GM19324 (cell line): ENCODE data around the gene PRKAG2.

Source experiments
- ATAC-seq: cut with Tn5 transposase; IDR thresholded peaks from one replicate; pipeline ENCODE4 v1.9.1; 2021; ENCODE audit warnings: mild to moderate bottlenecking, moderate library complexity; ENCODE audit not compliant: unreplicated experiment, low FRiP score

The PRKAG2 gene

DNA sequence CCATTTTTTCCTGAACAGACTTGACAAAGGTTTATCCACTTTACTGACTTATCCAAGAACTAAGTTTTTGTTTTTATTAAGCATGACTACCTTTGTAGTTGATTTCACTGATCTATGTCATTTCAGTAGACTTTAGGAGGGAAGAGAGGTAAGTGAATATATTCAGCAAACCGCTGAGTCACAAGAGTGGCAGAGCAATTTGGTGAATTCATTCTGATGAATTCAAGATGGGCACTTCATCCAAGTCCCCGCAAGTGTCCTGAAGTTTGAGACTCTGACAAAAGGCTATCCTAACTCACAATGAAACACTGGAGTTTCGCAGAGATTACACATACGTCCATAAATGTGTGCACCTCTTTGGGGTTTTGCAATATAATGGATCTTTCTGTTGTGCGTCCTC lies 255.0 kb downstream of the PRKAG2 start:
- ATAC-seq: no peak

DNA sequence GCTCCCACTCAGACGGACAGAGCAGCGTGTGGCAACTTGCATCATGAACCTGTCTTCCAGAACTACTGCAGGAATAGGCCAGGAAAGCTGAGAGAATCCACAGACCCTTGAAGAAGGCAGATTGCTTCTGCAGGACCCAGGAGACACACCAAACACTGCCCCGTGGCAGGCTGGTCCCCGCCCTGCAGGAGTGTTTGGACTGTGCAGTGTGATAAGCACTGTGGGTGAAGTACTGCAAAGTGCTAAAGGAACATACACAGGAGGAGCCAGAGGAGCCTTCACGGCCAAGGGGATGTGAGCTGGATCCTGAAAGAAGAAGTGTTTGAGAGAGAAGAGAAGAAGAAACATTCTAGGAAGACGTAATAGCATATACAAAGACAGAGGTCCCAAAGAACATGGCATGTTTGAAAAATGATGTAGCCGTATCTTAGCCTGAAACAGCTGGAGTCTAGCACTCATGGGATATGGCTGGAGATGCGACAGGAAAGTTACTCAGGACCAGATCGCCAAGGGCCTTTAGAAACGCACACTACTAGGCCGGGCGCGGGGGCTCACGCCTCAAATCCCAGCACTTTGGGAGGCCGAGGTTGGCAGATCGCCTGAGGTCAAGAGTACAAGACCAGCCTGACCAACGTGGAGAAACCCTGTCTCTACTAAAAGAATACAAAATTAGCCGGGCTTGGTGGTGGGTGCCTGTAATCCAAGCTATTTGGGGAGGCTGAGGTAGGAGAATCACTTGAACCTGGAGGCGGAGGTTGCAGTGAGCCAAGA lies 260.3 kb downstream of the PRKAG2 start:
- no peak for ATAC-seq

DNA sequence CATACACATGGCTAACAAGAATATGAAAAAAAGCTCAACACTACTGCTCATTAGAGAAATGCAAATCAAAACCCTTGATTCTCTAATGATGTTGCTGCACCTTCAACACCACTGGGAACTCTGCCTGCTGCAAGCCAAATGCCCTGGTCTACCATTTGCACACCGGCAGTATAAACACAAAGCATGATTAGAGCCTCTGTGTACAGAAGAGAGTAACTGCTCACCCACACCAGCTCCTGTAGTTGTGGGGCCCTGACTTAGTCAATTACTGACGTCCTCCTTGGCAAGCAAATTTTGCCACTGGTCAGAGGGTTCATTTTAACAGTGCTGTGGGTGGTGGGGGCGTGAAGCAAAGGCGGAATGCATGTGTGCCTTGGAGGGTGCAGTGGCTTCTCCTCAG lies 261.1 kb downstream of the PRKAG2 start:
- no peak for ATAC-seq

DNA sequence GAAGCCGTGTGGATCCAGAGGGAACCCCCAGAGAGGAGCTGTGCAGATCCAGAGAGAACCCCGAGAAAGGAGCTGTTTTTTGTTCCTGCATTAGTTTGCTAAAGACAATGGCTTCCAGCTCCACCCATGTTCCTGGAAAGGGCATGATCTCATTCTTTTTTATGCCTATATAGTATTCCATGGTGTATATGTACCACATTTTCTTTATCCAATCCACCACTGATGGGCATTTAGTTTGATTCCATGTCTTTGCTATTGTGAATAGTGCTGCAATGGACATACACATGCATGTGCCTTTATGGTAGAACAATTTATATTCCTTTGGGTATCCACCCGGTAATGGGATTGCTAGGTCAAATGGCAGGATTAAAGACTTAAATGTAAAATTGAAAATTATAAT lies 261.9 kb downstream of the PRKAG2 start:
- no peak for ATAC-seq

DNA sequence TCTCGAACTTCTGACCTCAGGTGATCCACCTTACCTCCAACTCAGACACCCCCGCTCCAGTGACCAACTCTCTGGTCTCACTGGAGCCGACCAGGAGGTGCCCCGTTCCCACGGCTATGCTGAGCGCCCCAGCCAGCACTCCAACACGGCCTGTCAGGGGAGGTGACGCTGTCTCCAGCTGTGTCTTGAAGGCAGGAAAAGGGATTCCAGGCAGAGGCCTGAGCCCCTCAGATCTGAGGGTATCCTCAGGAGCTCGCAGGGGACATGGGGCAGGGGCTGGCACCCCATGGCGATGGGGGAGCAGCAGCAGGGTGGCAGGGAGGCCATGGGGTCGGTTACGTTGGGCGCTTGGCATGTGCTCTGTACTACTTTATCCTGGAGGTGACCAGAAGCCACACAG lies 262.9 kb downstream of the PRKAG2 start:
- no peak for ATAC-seq

DNA sequence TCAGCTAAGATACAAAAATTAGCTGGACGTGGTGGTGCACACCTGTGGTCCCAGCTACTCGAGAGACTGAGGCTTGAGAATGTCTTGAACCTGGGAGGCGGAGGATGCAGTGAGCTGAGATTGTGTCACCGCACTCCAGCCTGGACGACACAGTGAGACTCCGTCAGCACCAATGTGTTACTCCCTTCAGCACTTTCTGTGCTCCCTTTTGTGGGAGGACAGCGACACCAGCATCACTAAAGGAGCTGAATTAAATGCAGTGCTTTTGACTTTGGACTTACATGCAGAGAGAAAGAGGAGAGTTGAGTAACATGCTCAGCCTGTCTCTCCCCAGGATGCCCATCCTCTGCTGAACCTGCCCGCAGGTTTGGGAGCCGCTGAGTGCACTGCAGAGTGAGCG lies 265.0 kb downstream of the PRKAG2 start:
- no peak for ATAC-seq

DNA sequence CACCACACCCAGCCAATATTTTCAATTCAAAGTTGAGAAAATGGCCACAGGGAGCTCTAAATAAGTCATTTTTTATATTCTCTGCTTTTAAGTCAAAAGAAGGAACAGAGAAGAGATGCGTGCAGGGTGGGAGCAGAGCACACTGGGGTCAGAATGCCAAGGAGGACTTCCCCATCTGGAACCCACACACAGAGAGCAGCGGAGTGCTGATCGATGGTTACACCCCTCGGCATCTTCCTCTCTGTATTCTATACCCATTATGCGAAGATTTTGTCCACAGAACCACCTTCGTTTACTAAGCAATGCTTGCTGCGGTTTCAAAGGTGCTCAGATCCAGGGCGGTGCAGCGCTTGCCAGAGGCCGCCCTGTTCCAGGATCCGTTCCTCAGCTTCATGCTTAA lies 265.9 kb downstream of the PRKAG2 start:
- ATAC-seq: no peak

DNA sequence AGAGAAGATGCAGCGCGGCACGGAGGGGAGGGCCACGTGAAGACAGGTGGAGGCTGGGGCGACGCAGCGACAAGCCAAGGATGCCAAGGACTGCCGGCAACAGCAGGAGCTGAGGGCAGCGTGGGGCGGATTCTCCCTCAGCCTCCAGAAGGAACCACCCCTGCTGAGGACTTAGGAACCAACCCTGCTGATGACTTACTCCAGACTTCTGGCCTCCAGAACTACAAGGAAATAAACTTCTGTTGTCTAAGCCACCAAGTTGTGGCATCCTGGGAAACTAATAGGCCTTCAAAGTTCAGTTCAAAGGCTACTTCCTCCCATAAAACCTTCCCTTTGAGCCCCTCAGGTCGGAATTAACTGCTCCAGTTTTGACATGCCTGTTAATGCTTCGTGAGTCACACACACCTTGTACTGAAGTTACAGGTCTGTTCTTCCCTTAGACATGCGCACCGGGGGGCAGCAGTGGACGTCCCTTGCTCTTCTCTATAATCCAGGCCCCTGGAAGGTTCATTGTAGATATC lies 268.8 kb downstream of the PRKAG2 start:
- ATAC-seq: no peak

DNA sequence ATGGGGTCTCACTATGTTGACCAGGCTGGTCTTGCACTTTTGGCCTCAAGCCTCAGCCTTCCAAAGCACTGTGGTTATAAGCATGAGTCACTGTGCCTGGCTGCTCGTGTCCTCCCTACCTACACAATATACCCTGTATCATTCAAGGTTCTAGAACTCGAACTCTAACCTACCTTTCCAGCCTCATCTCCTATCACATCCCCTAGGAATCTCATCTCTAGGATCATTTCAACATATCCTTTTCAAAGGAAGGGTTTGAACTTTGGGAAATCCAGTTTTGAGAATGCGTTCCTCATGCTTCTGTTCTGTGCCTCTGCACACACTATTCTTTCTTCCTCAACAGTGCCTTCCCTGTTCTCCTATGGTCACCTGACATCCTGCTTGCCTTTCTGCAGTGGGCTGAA lies 269.4 kb downstream of the PRKAG2 start:
- no peak for ATAC-seq

DNA sequence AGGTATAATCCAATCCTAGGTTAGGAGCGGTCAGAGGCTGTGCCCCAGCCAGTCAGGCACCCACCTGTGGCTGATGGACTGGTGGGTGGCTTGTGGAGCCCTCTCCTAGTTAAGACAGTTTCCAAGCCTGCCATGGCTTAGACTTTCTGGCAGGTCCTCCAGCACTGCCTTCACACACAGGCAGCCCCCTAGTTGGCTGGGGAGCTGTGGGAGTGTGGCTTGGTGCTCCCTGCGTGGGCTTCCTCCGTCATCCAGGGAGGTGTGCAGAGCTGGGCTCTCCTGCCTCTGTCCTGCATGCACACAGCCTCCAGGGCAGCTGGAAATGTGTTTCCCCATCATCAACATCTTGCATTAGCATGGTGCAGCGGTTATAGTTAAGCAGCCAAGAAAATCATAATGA lies 273.0 kb downstream of the PRKAG2 start:
- no peak for ATAC-seq

DNA sequence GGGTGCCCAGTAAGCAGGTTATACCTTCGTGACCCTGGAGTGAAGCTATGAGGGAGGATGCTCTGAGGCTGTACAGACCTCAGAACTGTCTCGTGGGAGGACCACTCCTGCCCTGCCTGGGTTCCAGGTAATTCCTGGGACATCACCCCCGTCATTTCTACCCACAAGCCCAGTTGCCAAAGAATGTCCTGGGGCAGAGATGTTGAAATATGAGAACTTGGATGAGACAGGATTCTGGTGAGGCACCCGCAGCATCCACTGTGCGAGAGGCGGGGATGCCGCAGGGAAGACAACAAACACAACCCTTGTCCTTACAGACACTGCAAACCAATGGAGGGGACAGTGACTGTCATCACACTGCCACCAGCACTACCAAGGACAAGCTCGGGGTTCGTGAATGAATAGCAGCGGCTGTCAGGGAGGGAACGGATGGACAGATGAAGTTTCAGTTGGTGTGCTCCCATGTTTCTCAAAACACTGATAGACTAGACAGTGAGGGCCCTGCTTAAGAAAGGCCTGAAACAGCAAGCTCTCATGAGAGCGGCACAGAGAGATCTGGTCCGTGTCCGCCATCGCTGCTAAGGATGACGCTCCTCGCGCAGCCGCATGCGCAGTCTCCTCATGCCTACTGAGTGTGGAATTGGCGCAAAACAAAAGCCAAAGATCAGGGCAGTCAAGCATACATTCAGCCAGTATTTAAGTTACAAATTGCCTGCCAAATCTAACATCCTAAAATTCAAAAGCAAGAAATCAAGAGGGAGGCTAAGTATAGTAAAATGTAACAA lies 275.2 kb downstream of the PRKAG2 start:
- no peak for ATAC-seq

DNA sequence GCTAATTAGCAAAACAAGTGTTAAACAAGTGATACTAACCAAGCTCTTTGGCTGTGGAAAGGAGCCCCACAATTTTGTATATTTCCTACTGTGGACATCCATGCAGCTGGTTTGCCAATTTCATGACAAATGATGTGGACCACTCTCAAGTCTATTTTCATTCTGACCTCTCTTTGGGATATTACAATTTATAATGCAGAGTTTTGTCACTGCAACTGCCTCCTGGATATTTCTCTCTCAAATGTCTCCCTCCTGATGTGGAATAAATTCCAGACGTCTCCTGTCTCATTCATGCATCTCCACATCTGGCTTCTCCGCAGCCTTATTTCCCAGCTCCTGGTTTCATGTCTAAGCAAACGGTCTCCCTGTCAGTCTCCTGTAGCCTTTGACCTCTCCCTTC lies 276.6 kb downstream of the PRKAG2 start:
- no peak for ATAC-seq

DNA sequence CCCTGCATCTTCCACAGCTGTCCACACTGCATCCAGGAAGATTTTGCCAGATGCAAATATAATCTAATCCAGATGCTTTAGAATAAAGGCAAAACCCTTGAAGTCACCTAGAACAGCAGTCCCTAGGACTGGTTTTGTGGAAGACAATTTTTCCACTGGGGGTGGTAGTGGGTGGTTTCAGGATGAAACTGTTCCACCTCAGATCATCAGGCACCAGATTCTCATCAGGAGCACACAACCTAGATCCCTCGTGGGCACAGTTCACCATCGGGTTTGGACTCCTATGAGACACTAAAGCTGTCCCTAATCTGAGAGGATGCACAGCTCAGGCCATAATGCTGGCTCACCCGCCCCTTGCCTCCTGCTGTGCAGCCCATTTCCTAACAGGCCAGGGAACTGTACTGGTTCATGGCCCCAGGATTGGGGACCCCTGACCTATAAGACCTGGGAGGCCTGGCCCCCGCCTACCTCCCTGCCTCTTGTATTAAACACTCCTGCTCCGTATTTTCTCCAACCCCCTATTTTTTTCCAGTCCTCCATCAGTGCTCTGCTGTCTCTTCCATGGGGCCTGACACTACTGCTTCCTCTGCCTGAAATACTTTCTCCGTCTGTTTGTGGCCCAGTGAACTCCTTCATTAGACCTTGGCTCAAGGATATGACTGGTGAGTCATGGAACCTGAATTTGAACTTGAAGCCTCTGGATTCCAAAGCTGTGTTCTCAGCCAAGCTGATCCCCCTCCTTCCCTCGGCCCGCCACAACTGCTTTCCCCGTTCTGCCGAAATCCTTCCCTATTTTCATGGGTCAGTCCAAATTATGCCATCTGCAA lies 277.3 kb downstream of the PRKAG2 start:
- no peak for ATAC-seq

DNA sequence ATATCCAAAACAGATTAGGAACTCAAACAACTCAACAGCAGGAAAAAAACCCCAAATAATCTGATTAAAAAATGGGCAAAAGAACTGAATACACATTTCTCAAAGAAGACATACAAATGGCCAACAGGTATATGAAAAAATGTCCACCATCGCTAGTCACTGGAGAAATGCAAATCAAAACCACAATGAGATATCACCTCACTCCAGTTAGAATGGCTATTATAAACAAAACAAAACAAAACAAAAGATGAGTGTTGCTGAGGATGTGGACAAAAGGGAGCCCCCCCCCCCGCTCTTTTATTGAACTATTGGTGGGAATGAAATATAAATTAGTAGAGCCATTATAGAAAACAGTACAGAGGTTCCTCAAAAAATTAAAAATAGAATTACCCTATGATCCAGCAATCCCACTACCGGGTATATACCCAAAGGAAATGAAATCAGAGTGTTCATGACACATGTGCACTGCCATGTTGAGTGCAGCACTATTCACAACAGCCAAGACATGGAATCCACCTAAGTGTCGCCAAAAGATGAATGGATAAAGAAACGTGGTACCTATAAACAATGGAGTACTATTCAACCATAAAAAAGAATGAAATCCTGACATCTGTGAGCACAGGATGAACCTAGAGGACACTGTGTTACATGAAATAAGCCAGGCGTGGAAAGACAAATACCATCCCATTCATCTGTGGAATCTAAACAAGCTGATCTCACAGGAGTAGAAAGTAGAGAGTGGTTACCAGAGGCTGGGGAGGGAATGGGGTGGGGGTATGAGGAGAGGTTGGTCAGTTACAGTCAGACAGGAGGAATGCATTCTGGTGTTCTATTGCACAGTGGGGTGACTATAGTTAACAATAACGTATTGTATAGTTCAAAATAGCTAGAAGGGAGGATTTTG lies 279.1 kb downstream of the PRKAG2 start:
- ATAC-seq: no peak

DNA sequence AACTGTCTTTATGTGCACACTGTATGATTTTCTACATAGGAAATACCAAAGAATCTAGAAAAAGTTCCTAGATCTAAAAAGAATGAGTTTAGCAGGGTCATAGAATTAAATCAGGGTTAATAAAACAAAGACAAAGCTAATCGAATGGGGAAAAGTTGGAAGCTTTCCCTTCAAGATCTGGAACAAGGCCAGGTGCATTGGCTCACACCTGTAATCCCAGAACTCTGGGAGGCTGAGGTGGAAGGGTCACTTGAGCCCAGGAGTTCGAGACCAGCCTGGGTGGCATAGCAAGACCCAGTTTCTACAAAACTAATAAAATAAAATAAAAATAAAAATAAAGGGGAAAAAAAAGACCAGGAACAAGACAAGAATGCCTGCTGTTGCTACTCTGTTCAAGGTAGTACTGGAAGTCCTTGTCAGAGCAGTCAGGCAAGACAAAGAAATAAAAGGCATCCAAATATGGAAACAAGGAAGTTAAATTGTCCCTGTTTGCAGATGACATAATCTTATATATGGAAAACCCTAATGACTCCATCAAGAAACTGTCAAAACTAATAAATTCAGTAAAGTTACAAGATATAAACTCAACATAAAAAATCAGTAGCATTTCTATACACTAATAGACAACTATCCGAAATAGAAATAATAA lies 281.1 kb downstream of the PRKAG2 start:
- no peak for ATAC-seq

DNA sequence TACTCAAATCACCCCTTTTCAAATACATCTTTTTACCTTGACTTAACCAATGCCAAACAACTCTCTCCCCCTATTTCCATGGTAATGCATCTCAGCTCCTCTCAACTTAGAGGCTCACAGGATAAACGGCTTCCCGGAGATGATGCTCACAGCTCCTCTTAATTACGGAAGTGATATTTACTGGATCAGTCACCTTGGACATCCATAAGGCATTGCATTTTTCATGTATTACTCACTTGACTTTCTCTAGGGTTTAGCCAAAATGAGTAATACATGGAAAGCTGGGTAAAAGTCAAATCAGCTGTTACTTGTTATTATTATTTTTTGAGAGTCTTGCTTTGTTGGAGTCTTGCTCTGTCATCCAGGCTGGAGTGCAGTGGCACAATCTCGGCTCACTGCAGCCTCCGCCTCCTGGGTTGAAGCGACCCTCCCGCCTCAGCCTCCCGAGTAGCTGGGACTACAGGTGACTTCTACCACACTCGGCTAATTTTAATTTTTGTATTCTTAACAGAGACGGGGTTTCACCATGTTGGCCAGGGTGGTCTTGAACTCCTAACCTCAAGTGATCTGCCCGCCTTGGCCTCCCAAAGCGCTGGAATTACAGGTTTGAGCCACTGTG lies 283.9 kb downstream of the PRKAG2 start:
- no peak for ATAC-seq

DNA sequence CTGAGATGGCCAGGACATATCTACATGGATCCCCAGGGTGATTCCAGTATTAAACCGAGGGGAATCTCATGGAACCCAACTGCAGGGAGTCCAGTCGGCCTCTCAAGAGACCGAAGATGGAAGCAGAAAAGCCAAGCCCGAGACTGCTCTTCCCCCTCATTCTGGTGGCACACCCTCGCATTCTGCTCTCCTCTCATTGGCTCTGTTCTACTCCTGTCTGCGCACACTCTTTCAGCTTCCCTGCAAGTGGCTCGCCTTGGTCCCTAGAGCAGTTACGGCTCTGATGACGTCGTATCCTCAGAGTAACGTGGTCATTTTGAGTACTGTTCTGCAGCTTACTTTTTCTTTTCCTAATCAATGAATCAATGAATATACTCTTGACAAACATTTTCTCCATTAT lies 284.6 kb downstream of the PRKAG2 start:
- ATAC-seq: no peak

DNA sequence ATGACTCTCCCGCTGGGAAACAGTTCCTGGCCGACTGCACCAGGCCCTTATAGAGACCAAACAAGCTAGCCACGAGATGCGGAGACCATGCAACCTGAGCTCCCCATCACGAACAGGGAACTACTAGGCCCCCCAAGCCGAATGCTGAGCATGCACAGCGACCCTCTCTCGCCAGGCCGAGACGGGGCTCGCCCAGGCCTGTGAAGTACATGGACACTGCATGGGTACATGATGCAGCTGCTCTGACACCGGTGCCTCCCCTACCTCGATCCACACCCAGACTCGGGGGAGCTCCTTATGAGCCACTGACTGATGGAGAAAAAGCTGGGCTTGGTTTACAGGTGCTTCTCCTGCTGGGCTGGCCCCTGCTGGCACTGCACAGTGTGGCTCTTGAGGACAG lies 285.0 kb downstream of the PRKAG2 start:
- ATAC-seq: no peak
